DND-41 (cell line): ENCODE results near the gene P3H3.

Source experiments
- ATAC-seq: fragments of 200-7000 bp; cut with Tn5 transposase; 3 replicates; pipeline ENCODE4 v1.9.1; 2021; ENCODE audit warnings: low read depth; ENCODE audit not compliant: insufficient read depth
- DNase-seq: peaks from one replicate; pipeline ENCODE4 v3.0.0-alpha.2; 2020
- H2AFZ ChIP-seq: 2 replicates; pipeline ENCODE4 v1.6.0; 2012; ENCODE audit warnings: low read depth, low read length
- H3K27ac ChIP-seq: 2 replicates; pipeline ENCODE4 v1.5.1; 2012; ENCODE audit warnings: low read length, inconsistent platforms
- H3K27me3 ChIP-seq: fragments of 200-600 bp; sonication (generic); 2 replicates; pipeline ENCODE4 v1.6.0; 2012; ENCODE audit warnings: low read length, mild to moderate bottlenecking, inconsistent platforms; ENCODE audit not compliant: insufficient read depth, poor library complexity
- H3K36me3 ChIP-seq: 2 replicates; pipeline ENCODE4 v1.5.1; 2012; ENCODE audit warnings: low read length, inconsistent platforms; ENCODE audit not compliant: insufficient read depth
- H3K4me1 ChIP-seq: 2 replicates; pipeline ENCODE4 v1.5.1; 2012; ENCODE audit warnings: mild to moderate bottlenecking, low read length; ENCODE audit not compliant: insufficient read depth
- H3K4me2 ChIP-seq: 2 replicates; pipeline ENCODE4 v1.6.0; 2012; ENCODE audit warnings: mild to moderate bottlenecking, moderate library complexity, low read length, inconsistent platforms; ENCODE audit not compliant: insufficient read depth
- H3K4me3 ChIP-seq, 2 experiments: fragments of 200-600 bp in 1 of 2; shearing (Covaris generic) in 1 of 2; 2 replicates each; pipeline ENCODE4 v1.5.1; 2012 to 2016; ENCODE audit warnings: inconsistent platforms in 2 of 2, low read length in 2 of 2, mild to moderate bottlenecking in 2 of 2, low read depth in 1 of 2, moderate library complexity in 1 of 2
- H3K79me2 ChIP-seq: 2 replicates; pipeline ENCODE4 v1.6.0; 2012; ENCODE audit warnings: low read length, inconsistent platforms; ENCODE audit not compliant: insufficient read depth
- H3K9ac ChIP-seq: 2 replicates; pipeline ENCODE4 v1.6.0; 2012; ENCODE audit warnings: low read depth, mild to moderate bottlenecking, inconsistent platforms, low read length, moderate library complexity
- H3K9me3 ChIP-seq: 2 replicates; pipeline ENCODE4 v1.5.1; 2012; ENCODE audit warnings: low read length, moderate library complexity, mild to moderate bottlenecking, inconsistent platforms; ENCODE audit not compliant: insufficient read depth, severe bottlenecking
- H4K20me1 ChIP-seq: 2 replicates; pipeline ENCODE4 v1.6.0; 2012; ENCODE audit warnings: low read length; ENCODE audit not compliant: insufficient read depth
- CTCF ChIP-seq: IDR thresholded peaks from 2 replicates; pipeline ENCODE4 v1.5.1; 2012; ENCODE audit warnings: borderline replicate concordance, low read length, moderate library complexity, mild to moderate bottlenecking; ENCODE audit not compliant: poor library complexity, severe bottlenecking; ENCODE audit errors: extremely low read depth
- EZH2 ChIP-seq: IDR thresholded peaks from 3 replicates; pipeline ENCODE4 v1.6.1; 2012; ENCODE audit warnings: borderline replicate concordance, low read depth, mild to moderate bottlenecking, moderate library complexity, low read length, inconsistent platforms; ENCODE audit not compliant: severe bottlenecking

P3H3 gene

GRCh38 chr12:6860942-6861341 is 32.7 kb downstream of the P3H3 start:
- TF ChIP-seq EZH2 (no peak), CTCF (no peak)
- peaks cover 96% of the 10 kb centered on the region for H3K36me3 ChIP-seq
- no peak overlapping the region for H3K4me2 ChIP-seq
- peaks cover 3% of the 10 kb centered on the region; the same call in 1 of the 2 replicates for H4K20me1 ChIP-seq
- no peaks in the 10 kb centered on the region for H3K27me3 ChIP-seq
- H3K79me2 ChIP-seq: 0 out of 2 replicates have a peak, but pooled peaks cover under 1% of the 10 kb centered on the region
- no peaks in the 10 kb centered on the region for H3K4me1 ChIP-seq
- no peak for ATAC-seq
- H3K4me3 ChIP-seq: no peak overlapping the region
- H2AFZ ChIP-seq: no peak overlapping the region
- H3K9ac ChIP-seq: no peak overlapping the region
- H3K27ac ChIP-seq: no peak overlapping the region
- no peak for DNase-seq
- H3K9me3 ChIP-seq: no peaks in the 10 kb centered on the region

DNA sequence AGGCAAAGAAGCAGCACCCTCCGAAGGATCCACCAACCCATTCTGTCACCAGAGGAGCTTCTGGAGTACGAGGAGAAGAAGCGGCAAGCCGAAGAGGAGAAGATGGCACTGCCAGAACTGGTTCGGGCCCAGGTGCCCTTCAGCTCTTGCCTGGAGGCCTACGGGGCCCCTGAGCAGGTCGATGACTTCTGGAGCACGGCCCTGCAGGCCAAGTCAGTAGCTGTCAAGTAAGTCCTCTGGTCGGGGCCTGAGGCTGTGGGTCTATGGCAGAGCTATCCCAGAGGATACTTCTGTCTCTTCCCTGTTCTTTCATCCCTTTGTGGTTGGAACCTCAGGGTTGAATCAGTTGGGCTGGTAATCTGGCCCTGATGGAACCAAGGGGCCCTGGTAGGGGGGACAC is 33.2 kb downstream of the P3H3 start:
- no peak for TF ChIP-seq EZH2
- no peak for TF ChIP-seq CTCF
- DNase-seq (no peak), ATAC-seq (no peak)
- Histone ChIP-seq H3K4me1 (peaks cover 1% of the 10 kb centered on the region; the same call in 1 of the 2 replicates), H3K79me2 (no peaks in the 10 kb centered on the region), H3K4me2 (no peak overlapping the region), H3K4me3 (no peak overlapping the region), H3K27ac (no peak overlapping the region), H3K9me3 (no peaks in the 10 kb centered on the region), H4K20me1 (peaks cover 2% of the 10 kb centered on the region; the same call in 1 of the 2 replicates), H3K27me3 (no peaks in the 10 kb centered on the region), H2AFZ (no peak overlapping the region), H3K9ac (no peak overlapping the region), H3K36me3 (peaks cover 95% of the 10 kb centered on the region)

- Histone ChIP-seq H3K9ac (no peak overlapping the region), H3K36me3 (peaks cover 83% of the 10 kb centered on the region), H3K4me1 (peaks cover 9% of the 10 kb centered on the region), H2AFZ (no peak overlapping the region), H3K27me3 (no peaks in the 10 kb centered on the region), H3K79me2 (peaks cover 7% of the 10 kb centered on the region), H3K9me3 (no peaks in the 10 kb centered on the region), H3K4me3 (no peak overlapping the region), H3K4me2 (no peak overlapping the region), H4K20me1 (peaks cover 5% of the 10 kb centered on the region; the same call in 1 of the 2 replicates), H3K27ac (no peak overlapping the region)
- TF ChIP-seq EZH2 (no peak), CTCF (no peak)
- ATAC-seq (no peak), DNase-seq (no peak)
These were observed 34.8 kb downstream of the P3H3 start for GRCh38 chr12:6863033-6863432.
